Activated T-helper 2 cell treated with anti-CD3 and anti-CD28 coated beads, Interferon-gamma antibody, Interleukin-2, Interleukin-4, amounts not matched to agents 10 μg/mL and 5 μg/mL and 100 μg/mL, durations not matched to agents 14 hours and 24 hours and 36 hours (primary cell): Measurements from ENCODE around the gene ARGLU1. TPM values are rescaled to one million over a fixed set of nuclear protein-coding genes. Genes with fewer than 3 reads are reported as not detected.

Experiments
- DNase-seq: peaks from one replicate; pipeline ENCODE4 v3.0.0; 2021; ENCODE audit warnings: low spot score
- H3K27ac Mint-ChIP-seq: one replicate; pipeline ENCODE4 v1.8.0; 2021; ENCODE audit warnings: mixed read lengths
- H3K27me3 Mint-ChIP-seq: one replicate; pipeline ENCODE4 v1.8.0; 2021; ENCODE audit warnings: low read depth, mixed read lengths
- H3K36me3 Mint-ChIP-seq: one replicate; pipeline ENCODE4 v1.8.0; 2021; ENCODE audit warnings: low read depth, mixed read lengths
- H3K4me1 Mint-ChIP-seq: one replicate; pipeline ENCODE4 v1.8.0; 2021; ENCODE audit warnings: low read depth, mixed read lengths
- H3K4me3 Mint-ChIP-seq: one replicate; pipeline ENCODE4 v1.8.0; 2021; ENCODE audit warnings: low read depth, mild to moderate bottlenecking, moderate library complexity, mixed read lengths
- H3K9me3 Mint-ChIP-seq: one replicate; pipeline ENCODE4 v1.8.0; 2021; ENCODE audit warnings: mixed read lengths
- intact Hi-C: fragments of 100-400 bp; cut with micrococcal nuclease; formaldehyde crosslinking; loops from one replicate; pipeline ENCODE4 v1.15.1; 2023
- total RNA-seq: library from RNA; stranded (reverse); gene quantifications from 2 replicates; pipeline ENCODE4 v1.2.3, GENCODE V29; 2022

The ARGLU1 gene
- total RNA-seq, 1 donor from 2014 or later: 90.4 TPM

GRCh38 chr13:106555631-106556328, 12.2 kb downstream of the ARGLU1 start:
- no peak overlapping the region for H3K27ac Mint-ChIP-seq
- no peaks in the 10 kb centered on the region for H3K9me3 Mint-ChIP-seq
- no peak for DNase-seq
- intact Hi-C loops: no loop called here
- H3K36me3 Mint-ChIP-seq: peaks cover 82% of the 10 kb centered on the region
- no peak overlapping the region for H3K4me3 Mint-ChIP-seq
- peaks cover 24% of the 10 kb centered on the region for H3K4me1 Mint-ChIP-seq
- no peaks in the 10 kb centered on the region for H3K27me3 Mint-ChIP-seq

DNA sequence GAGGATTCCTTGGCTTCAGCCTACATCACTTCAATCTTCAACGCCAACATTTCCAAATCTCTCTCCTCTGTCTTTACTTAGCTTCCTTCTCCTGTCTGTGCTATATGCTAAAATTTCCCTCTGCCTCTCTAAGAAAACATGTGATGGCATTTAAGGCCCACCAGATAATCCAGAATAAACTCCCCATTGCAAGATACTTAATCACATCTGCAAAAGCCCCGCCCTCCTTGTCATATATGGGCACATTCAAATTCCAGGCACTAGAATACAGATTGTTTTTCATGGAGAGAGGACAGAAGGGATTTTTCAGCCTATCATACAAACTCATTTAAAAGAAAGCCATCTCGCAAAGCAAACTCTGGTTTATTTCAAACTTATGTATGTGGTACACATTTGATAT, 16.2 kb downstream of the ARGLU1 start:
- Mint-ChIP-seq H3K36me3 (peaks cover 81% of the 10 kb centered on the region), H3K27ac (peak overlapping the region; percentile 54), H3K9me3 (no peaks in the 10 kb centered on the region), H3K4me1 (peaks cover 31% of the 10 kb centered on the region), H3K27me3 (no peaks in the 10 kb centered on the region), H3K4me3 (no peak overlapping the region)
- intact Hi-C loops: no loop called here
- no peak for DNase-seq

DNA sequence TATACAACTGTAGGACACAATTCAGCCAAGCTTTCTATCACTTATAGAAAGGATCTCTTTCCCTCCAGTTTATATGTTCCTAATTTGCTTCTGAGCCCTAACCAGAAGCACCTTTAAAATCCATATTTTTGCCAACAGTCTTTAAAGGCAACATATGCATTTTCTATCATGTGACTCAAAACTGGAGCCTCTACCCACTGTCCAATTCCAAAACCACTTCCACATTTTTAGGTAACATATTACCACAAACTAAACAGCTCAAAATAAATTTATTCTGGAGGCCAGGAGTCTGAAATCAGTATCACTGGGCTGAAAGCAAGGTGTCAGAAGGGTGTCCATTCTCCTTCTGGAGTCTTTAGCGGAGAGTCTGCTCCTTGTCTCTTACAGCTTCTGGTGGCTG, 16.6 kb downstream of the ARGLU1 start:
- intact Hi-C loops: no loop called here
- H3K4me3 Mint-ChIP-seq: no peak overlapping the region
- H3K4me1 Mint-ChIP-seq: peaks cover 31% of the 10 kb centered on the region
- no peak overlapping the region for H3K27ac Mint-ChIP-seq
- H3K36me3 Mint-ChIP-seq: peaks cover 77% of the 10 kb centered on the region
- no peak for DNase-seq
- H3K27me3 Mint-ChIP-seq: no peaks in the 10 kb centered on the region
- no peaks in the 10 kb centered on the region for H3K9me3 Mint-ChIP-seq

- Mint-ChIP-seq H3K36me3 (peaks cover 70% of the 10 kb centered on the region), H3K9me3 (no peaks in the 10 kb centered on the region), H3K27me3 (no peaks in the 10 kb centered on the region), H3K4me1 (peaks cover 26% of the 10 kb centered on the region), H3K27ac (no peak overlapping the region), H3K4me3 (no peak overlapping the region)
- DNase-seq: no peak
- intact Hi-C loops: no loop called here
Measured at GRCh38 chr13:106550570-106551135, 17.3 kb downstream of the ARGLU1 start.

- Mint-ChIP-seq H3K4me1 (peaks cover 22% of the 10 kb centered on the region), H3K27ac (no peak overlapping the region), H3K4me3 (no peak overlapping the region), H3K36me3 (peaks cover 48% of the 10 kb centered on the region), H3K27me3 (no peaks in the 10 kb centered on the region), H3K9me3 (no peaks in the 10 kb centered on the region)
- intact Hi-C loops: no loop called here
- no peak for DNase-seq
Measured at GRCh38 chr13:106548064-106548696, 19.8 kb downstream of the ARGLU1 start.

- peaks cover 1% of the 10 kb centered on the region for H3K4me1 Mint-ChIP-seq
- no peak overlapping the region for H3K4me3 Mint-ChIP-seq
- no peak for DNase-seq
- H3K27me3 Mint-ChIP-seq: no peaks in the 10 kb centered on the region
- H3K9me3 Mint-ChIP-seq: no peaks in the 10 kb centered on the region
- intact Hi-C loops: no loop called here
- no peak overlapping the region for H3K27ac Mint-ChIP-seq
- H3K36me3 Mint-ChIP-seq: peaks cover 24% of the 10 kb centered on the region
Measured at GRCh38 chr13:106541826-106542225, 26.1 kb downstream of the ARGLU1 start.

DNA sequence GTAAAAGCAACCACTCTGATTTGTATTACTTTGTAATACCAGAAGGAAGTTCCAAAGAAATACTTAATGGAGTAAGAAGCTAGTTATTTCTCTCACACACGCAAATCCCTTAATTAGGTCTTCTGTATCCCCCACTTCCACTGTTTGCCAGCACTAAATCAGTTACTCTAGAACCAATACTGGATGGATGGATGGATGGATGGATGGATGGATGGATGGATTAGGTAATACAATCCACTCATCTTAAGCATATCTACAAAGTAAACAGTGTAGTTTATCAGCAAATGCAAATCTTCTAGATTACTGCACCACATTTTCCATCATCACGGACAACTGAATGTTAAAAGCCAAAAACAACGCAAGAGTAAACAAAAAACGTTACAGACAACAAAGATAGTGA, 27.3 kb downstream of the ARGLU1 start:
- Mint-ChIP-seq H3K9me3 (no peaks in the 10 kb centered on the region), H3K27ac (no peak overlapping the region), H3K36me3 (peaks cover 24% of the 10 kb centered on the region), H3K4me3 (no peak overlapping the region), H3K4me1 (peaks cover 7% of the 10 kb centered on the region), H3K27me3 (peaks cover 3% of the 10 kb centered on the region)
- intact Hi-C loops: no loop called here
- DNase-seq: no peak

- H3K27me3 Mint-ChIP-seq: peaks cover 19% of the 10 kb centered on the region
- peaks cover 17% of the 10 kb centered on the region for H3K4me1 Mint-ChIP-seq
- H3K9me3 Mint-ChIP-seq: no peaks in the 10 kb centered on the region
- no peak overlapping the region for H3K4me3 Mint-ChIP-seq
- no peak overlapping the region for H3K27ac Mint-ChIP-seq
- intact Hi-C loops: loop anchor here (2.0 to 10.0 kb wide), 5 partner anchors 85 to 1765 kb away; no protein-coding TSS in a partner anchor
- peaks cover 18% of the 10 kb centered on the region for H3K36me3 Mint-ChIP-seq
- DNase-seq: no peak
Measured at GRCh38 chr13:106537521-106537920, 30.4 kb downstream of the ARGLU1 start.

GRCh38 chr13:106536244-106537034, 31.5 kb downstream of the ARGLU1 start:
- H3K4me3 Mint-ChIP-seq: peak overlapping the region; percentile 90
- no peak overlapping the region for H3K27ac Mint-ChIP-seq
- intact Hi-C loops: loop anchor here (1.0 to 10.0 kb wide), 6 partner anchors 32 to 1764 kb away; partner anchors contain the start of gene ARGLU1
- peaks cover 17% of the 10 kb centered on the region for H3K4me1 Mint-ChIP-seq
- peak; percentile 74 for DNase-seq
- H3K9me3 Mint-ChIP-seq: no peaks in the 10 kb centered on the region
- peaks cover 27% of the 10 kb centered on the region for H3K27me3 Mint-ChIP-seq
- peaks cover 11% of the 10 kb centered on the region for H3K36me3 Mint-ChIP-seq

GRCh38 chr13:106535552-106536243, 32.2 kb downstream of the ARGLU1 start, which contains the start of gene EFNB2:
TSS of gene EFNB2 (minus strand) at chr13:106535662. CDS start at chr13:106534964, 698 bp downstream.
- DNase-seq: peak; percentile 85
- H3K27ac Mint-ChIP-seq: no peak within 1 kb of the TSS
- H3K27me3 Mint-ChIP-seq: peaks cover 33% of the 10 kb centered on the region
- no peaks in the 10 kb centered on the region for H3K9me3 Mint-ChIP-seq
- intact Hi-C loops: loop anchor here (1.0 to 10.0 kb wide), 7 partner anchors 26 to 1763 kb away; partner anchors contain the start of gene ARGLU1
- H3K36me3 Mint-ChIP-seq: peaks cover 4% of the 10 kb centered on the region
- peak within 1 kb of the TSS; percentile 90 for H3K4me3 Mint-ChIP-seq
- H3K4me1 Mint-ChIP-seq: peaks cover 17% of the 10 kb centered on the region

DNA sequence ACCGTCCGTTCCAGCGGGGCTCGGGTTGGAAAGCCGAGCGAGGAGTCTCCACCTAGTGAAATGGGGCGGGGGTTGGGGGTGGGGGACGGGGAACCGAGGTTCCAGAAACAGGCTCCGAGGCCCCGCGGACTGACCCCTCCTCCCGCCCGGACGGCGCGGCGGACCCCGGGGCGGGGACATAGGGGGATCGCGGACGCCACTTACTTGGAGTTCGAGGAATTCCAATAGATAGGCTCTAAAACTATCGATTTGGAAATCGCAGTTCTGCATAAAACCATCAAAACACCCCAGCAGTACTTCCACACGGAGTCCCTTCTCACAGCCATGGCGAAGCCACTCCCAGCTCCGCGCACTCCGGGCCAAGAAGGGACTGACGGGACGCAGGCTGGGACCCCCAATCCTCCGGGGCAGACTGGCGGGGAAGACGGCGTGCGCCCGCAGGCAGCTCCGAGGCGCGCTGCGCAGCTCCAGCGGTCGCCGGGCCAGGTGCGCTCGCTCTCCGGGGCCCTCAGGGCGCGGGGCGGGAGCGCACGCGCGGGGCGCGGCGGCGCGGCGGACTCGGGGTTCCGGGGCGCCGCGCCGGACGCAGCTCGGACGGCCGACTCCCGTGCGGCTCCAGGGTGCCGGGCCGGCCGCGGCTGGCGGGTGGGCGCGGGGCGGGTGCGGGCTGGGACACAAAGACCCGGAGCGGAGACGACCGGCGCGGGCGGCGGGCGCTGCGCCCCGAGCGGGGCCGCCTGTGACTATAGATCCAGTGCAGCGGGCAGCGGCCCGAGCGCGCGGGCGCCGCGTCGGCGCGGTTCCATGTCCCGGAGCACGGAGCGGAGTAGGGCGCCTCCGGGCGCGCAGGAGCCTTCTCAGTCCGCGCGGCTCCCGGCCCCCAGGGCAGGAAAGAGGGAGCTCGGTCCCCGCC, 33.0 kb downstream of the ARGLU1 start:
- intact Hi-C loops: loop anchor here (1.0 to 10.0 kb wide), 6 partner anchors 26 to 1400 kb away; no protein-coding TSS in a partner anchor
- H3K9me3 Mint-ChIP-seq: no peaks in the 10 kb centered on the region
- no peak overlapping the region for H3K27ac Mint-ChIP-seq
- H3K4me3 Mint-ChIP-seq: peak overlapping the region; percentile 76
- H3K27me3 Mint-ChIP-seq: peaks cover 38% of the 10 kb centered on the region
- H3K36me3 Mint-ChIP-seq: no peaks in the 10 kb centered on the region
- H3K4me1 Mint-ChIP-seq: peaks cover 17% of the 10 kb centered on the region
- peak; percentile 8 for DNase-seq
